Vagina (tissue), 2 donors: ENCODE measurements around the gene INTS7. TPM values are rescaled to one million over a fixed set of nuclear protein-coding genes. Genes with fewer than 3 reads are reported as not detected.

Experiments used
- DNase-seq, 2 donors: peaks; one replicate each; pipeline ENCODE4 v3.0.0-alpha.2; 2017; ENCODE audit errors: extremely low spot score in 2 of 2
- H3K27ac ChIP-seq: fragments of 200-600 bp; sonication (generic); one replicate; pipeline ENCODE4 v1.5.1; 2019
- H3K27me3 ChIP-seq: fragments of 200-600 bp; sonication (generic); one replicate; pipeline ENCODE4 v1.5.1; 2019
- H3K36me3 ChIP-seq, 2 donors: fragments of 200-600 bp; sonication (generic); one replicate each; pipeline ENCODE4 v1.5.1; 2017 to 2019
- H3K4me1 ChIP-seq: fragments of 200-600 bp; sonication (generic); one replicate; pipeline ENCODE4 v1.5.1; 2019
- H3K4me3 ChIP-seq, 2 donors: fragments of 200-600 bp; sonication (generic); 1 replicate in 1 of 2; 2 replicates in 1 of 2; pipeline ENCODE4 v1.5.1; 2016 to 2019
- H3K9me3 ChIP-seq: fragments of 200-600 bp; sonication (generic); one replicate; pipeline ENCODE4 v1.5.1; 2019
- CTCF ChIP-seq, 3 experiments: fragments of 450-650 bp in 2 of 3; fragments of 200-600 bp in 1 of 3; sonication (generic) in 1 of 3; IDR thresholded peaks; one replicate each; pipeline ENCODE4 v1.5.1; 2017 to 2019; ENCODE audit warnings: antibody characterized with exemption in 3 of 3, mild to moderate bottlenecking in 2 of 3, moderate library complexity in 2 of 3
- POLR2A ChIP-seq, 2 donors: fragments of 450-650 bp; IDR thresholded peaks; one replicate each; pipeline ENCODE4 v1.6.1; 2017; ENCODE audit warnings: antibody characterized with exemption in 2 of 2, mild to moderate bottlenecking in 2 of 2, moderate library complexity in 2 of 2
- POLR2AphosphoS5 ChIP-seq, 2 donors: sonication (generic); formaldehyde crosslinking; IDR thresholded peaks; one replicate each; pipeline ENCODE4 v1.9.0; 2017; ENCODE audit warnings: antibody characterized with exemption in 2 of 2, mild to moderate bottlenecking in 2 of 2, low read depth in 1 of 2; ENCODE audit not compliant: insufficient read depth in 1 of 2
- intact Hi-C: fragments of 100-400 bp; cut with DNase I; formaldehyde crosslinking; loops from one replicate; pipeline ENCODE4 v1.15.1; 2023
- total RNA-seq: library from RNA; depleted of rRNA; stranded (reverse); fragments of >200 nt; gene quantifications from one replicate; pipeline ENCODE4 v1.2.3, GENCODE V29; 2016

The INTS7 gene
- total RNA-seq, 1 donor from 2014 or later, result 10.8 TPM

- Histone ChIP-seq H3K4me3 (no peak overlapping the region), H3K9me3 (no peaks in the 10 kb centered on the region), H3K27me3 (no peaks in the 10 kb centered on the region), H3K27ac (no peak overlapping the region), H3K36me3 (no peaks in the 10 kb centered on the region), H3K4me1 (no peaks in the 10 kb centered on the region)
- intact Hi-C loops, result no loop called here
- no peak for DNase-seq
- TF ChIP-seq POLR2A (IDR thresholded peaks at IDR 0.05) (no peak), CTCF (IDR thresholded peaks at IDR 0.05) (no peak), POLR2AphosphoS5 (IDR thresholded peaks at IDR 0.05; ENCODE audit: insufficient read depth in 1 of 2, low read depth in 1 of 2) (no peak)
These were observed 126.0 kb downstream of the INTS7 start for GRCh38 chr1:211909395-211909794.

GRCh38 chr1:211908951-211909350, 126.4 kb downstream of the INTS7 start:
- H3K4me1 ChIP-seq, result no peaks in the 10 kb centered on the region
- DNase-seq, result no peak
- no peak overlapping the region for H3K4me3 ChIP-seq
- TF ChIP-seq POLR2AphosphoS5 (IDR thresholded peaks at IDR 0.05; ENCODE audit: insufficient read depth in 1 of 2, low read depth in 1 of 2) (no peak), POLR2A (IDR thresholded peaks at IDR 0.05) (no peak), CTCF (IDR thresholded peaks at IDR 0.05) (no peak)
- no peaks in the 10 kb centered on the region for H3K27me3 ChIP-seq
- H3K36me3 ChIP-seq, result no peaks in the 10 kb centered on the region
- H3K27ac ChIP-seq, result no peak overlapping the region
- H3K9me3 ChIP-seq, result no peaks in the 10 kb centered on the region
- intact Hi-C loops, result no loop called here

GRCh38 chr1:211908453-211908852, 126.9 kb downstream of the INTS7 start:
- Histone ChIP-seq H3K9me3 (no peaks in the 10 kb centered on the region), H3K4me3 (no peak overlapping the region), H3K36me3 (no peaks in the 10 kb centered on the region), H3K27ac (no peak overlapping the region), H3K27me3 (no peaks in the 10 kb centered on the region), H3K4me1 (no peaks in the 10 kb centered on the region)
- no peak for DNase-seq
- intact Hi-C loops, result no loop called here
- no peak for TF ChIP-seq POLR2AphosphoS5 (IDR thresholded peaks at IDR 0.05; ENCODE audit: insufficient read depth in 1 of 2, low read depth in 1 of 2)
- no peak for TF ChIP-seq CTCF (IDR thresholded peaks at IDR 0.05)
- TF ChIP-seq POLR2A (IDR thresholded peaks at IDR 0.05), result no peak

- no peaks in the 10 kb centered on the region for H3K27me3 ChIP-seq
- no peak overlapping the region for H3K4me3 ChIP-seq
- no peak overlapping the region for H3K27ac ChIP-seq
- H3K9me3 ChIP-seq, result no peaks in the 10 kb centered on the region
- no peaks in the 10 kb centered on the region for H3K4me1 ChIP-seq
- peak in 1 of 2 donors; percentile 28 for DNase-seq
- intact Hi-C loops, result no loop called here
- TF ChIP-seq CTCF (IDR thresholded peaks at IDR 0.05) (no peak), POLR2A (IDR thresholded peaks at IDR 0.05) (no peak), POLR2AphosphoS5 (IDR thresholded peaks at IDR 0.05; ENCODE audit: insufficient read depth in 1 of 2, low read depth in 1 of 2) (no peak)
- no peaks in the 10 kb centered on the region for H3K36me3 ChIP-seq
These were observed 131.7 kb downstream of the INTS7 start for GRCh38 chr1:211903490-211904245.

GRCh38 chr1:211902624-211903291, 132.6 kb downstream of the INTS7 start:
- Histone ChIP-seq H3K27ac (no peak overlapping the region), H3K4me3 (no peak overlapping the region), H3K27me3 (no peaks in the 10 kb centered on the region), H3K36me3 (no peaks in the 10 kb centered on the region), H3K9me3 (no peaks in the 10 kb centered on the region), H3K4me1 (no peaks in the 10 kb centered on the region)
- intact Hi-C loops, result no loop called here
- DNase-seq, result no peak
- no peak for TF ChIP-seq CTCF (IDR thresholded peaks at IDR 0.05)
- TF ChIP-seq POLR2A (IDR thresholded peaks at IDR 0.05), result no peak
- no peak for TF ChIP-seq POLR2AphosphoS5 (IDR thresholded peaks at IDR 0.05; ENCODE audit: insufficient read depth in 1 of 2, low read depth in 1 of 2)
